GM10847 (cell line): Measurements from ENCODE around the gene CYTH3.

Experiments
- POLR2A ChIP-seq: IDR thresholded peaks from 2 replicates; pipeline ENCODE4 v1.6.1; 2011; ENCODE audit not compliant: insufficient read length; ENCODE audit errors: extremely low read depth

The CYTH3 gene

GRCh38 chr7:6161463-6162330 lies 110.7 kb downstream of the CYTH3 start:
- no peak for TF ChIP-seq POLR2A

GRCh38 chr7:6160191-6160623 lies 112.2 kb downstream of the CYTH3 start:
- TF ChIP-seq POLR2A, result no peak

- TF ChIP-seq POLR2A, result no peak
Observed at GRCh38 chr7:6159524-6160031, 112.8 kb downstream of the CYTH3 start.

- TF ChIP-seq POLR2A, result no peak
Observed at GRCh38 chr7:6159097-6159483, 113.3 kb downstream of the CYTH3 start.

GRCh38 chr7:6158424-6159096 lies 113.9 kb downstream of the CYTH3 start:
- TF ChIP-seq POLR2A, result no peak

DNA sequence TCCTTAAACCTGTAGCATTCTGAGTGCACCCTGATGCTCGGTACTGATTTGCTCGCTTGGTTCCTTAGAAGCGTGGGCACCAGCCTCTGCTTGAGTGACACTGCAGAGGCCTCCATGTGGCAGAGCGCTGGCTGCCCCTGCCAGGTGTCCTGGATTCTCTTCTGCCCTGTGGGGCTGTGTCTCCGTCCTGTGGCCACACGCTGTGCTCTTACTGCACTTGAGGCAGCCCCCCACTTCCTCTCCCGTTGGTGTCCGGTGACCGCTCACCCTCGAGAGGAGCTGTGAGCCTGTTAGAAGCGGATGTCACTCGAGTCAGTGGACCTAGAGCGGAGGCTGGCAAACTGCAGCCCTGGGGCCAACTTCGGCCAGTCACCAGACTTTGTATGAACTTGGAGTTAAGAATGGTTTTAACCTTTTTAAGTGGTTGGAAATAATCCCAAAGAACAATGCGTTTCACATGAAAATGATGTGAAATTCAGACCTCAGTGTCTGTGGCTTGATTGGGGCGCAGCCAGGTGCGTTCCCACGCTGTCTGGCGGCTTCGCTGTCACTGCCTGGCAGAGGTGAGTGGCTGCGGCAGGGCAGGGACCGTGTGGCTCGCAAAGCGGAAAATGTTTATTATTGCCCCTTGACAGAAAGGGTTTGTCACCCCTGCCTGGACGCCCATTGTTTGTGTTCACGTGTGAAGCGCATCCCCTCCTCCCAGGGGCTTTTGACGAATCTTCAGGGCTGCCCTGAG lies 114.6 kb downstream of the CYTH3 start:
- TF ChIP-seq POLR2A, result no peak

DNA sequence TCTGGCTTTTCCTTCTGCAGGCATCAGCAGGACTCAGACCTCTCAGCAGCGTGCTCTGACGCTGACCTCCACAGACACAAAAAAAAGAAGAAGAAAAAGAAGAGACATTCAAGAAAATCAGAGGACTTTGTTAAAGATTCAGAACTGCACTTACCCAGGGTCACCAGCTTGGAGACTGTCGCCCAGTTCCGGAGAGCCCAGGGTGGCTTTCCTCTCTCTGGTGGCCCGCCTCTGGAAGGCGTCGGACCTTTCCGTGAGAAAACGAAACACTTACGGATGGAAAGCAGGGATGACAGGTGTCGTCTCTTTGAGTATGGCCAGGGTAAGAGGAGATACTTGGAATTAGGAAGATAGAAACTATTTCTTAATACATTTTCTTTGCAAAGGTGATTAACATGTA lies 115.7 kb downstream of the CYTH3 start:
- TF ChIP-seq POLR2A, result no peak

- no peak for TF ChIP-seq POLR2A
Observed at GRCh38 chr7:6155596-6155995, 116.8 kb downstream of the CYTH3 start.

GRCh38 chr7:6154542-6155404 lies 117.7 kb downstream of the CYTH3 start:
- TF ChIP-seq POLR2A, result no peak

DNA sequence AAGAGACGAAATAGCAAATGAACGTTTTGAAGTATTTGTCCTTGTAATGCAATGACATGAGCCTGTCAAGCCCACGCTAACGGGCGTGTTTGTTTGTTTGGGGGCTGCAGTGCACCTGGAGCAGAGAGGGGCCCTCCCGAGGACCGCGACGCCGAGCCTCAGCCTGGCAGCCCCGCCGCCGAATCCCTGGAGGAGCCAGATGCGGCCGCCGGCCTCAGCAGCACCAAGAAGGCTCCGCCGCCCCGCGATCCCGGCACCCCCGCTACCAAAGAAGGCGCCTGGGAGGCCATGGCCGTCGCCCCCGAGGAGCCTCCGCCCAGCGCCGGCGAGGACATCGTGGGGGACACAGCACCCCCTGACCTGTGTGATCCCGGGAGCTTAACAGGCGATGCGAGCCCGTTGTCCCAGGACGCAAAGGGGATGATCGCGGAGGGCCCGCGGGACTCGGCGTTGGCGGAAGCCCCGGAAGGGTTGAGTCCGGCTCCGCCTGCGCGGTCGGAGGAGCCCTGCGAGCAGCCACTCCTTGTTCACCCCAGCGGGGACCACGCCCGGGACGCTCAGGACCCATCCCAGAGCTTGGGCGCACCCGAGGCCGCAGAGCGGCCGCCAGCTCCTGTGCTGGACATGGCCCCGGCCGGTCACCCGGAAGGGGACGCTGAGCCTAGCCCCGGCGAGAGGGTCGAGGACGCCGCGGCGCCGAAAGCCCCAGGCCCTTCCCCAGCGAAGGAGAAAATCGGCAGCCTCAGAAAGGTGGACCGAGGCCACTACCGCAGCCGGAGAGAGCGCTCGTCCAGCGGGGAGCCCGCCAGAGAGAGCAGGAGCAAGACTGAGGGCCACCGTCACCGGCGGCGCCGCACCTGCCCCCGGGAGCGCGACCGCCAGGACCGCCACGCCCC lies 118.5 kb downstream of the CYTH3 start:
- no peak for TF ChIP-seq POLR2A

DNA sequence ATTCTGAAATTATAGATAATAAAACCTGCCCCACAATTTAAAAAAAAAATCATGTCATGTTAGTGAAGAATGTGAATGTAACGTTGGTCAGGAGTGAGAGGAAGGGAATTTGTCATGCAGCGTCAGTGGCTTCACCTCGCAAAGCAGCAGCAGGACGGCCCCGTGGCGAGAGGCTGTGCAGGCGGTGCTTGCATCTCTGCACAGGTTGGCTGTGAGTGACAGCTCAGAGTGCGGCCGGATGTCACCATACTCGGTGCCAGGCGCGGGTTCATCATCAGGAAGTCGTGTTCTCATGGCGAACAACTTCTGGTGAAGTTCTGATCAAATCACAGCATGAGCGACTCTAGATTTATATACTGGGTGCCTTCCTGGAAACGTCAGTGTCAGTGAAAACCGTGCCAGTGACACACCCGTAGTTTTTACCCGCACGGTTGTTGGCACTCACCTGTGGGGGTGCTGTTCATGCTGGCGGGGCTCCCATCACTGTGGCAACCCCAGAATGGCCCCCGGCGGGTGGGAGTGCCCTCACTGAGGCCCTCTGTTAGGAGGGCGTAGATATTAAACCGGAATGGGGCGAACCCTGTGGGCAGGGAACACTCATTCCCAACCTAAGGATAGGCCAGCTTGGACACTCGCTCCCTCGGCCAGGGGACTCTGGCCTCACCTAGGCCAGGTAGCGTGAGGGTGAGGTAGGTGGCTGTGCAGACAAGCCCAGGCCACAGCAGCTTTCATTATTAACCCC lies 120.3 kb downstream of the CYTH3 start:
- no peak for TF ChIP-seq POLR2A

DNA sequence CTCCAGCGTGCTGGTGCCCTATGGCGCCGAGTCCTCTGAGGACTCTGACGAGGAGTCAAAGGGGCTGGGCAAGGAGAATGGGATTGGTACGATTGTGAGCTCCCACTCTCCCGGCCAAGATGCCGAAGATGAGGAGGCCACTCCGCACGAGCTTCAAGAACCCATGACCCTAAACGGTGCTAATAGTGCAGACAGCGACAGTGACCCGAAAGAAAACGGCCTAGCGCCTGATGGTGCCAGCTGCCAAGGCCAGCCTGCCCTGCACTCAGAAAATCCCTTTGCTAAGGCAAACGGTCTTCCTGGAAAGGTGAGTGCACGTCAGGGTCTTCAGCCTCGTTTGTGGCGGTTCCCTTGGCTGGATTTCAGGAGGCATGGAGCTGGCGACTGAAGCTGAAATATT lies 122.4 kb downstream of the CYTH3 start:
- no peak for TF ChIP-seq POLR2A
